Ovary (tissue), 9 donors: ENCODE data around the gene FSTL1. TPM values are rescaled to one million over a fixed set of nuclear protein-coding genes. Genes with fewer than 3 reads are reported as not detected.

Source experiments
- DNase-seq, 5 donors: peaks; one replicate each; pipeline ENCODE4 v3.0.0-alpha.2; 2019 to 2020
- H3K27ac ChIP-seq, 2 donors: fragments of 200-600 bp; one replicate each; pipeline versions ENCODE4 v1.5.1 to v1.8.0; 2019 to 2022
- H3K27me3 ChIP-seq: fragments of 200-600 bp; one replicate; pipeline ENCODE4 v1.8.0; 2022
- H3K36me3 ChIP-seq: fragments of 200-600 bp; sonication (generic); one replicate; pipeline ENCODE4 v1.5.1; 2019
- H3K4me1 ChIP-seq: one replicate; pipeline ENCODE4 v1.8.1; 2013; ENCODE audit warnings: mild to moderate bottlenecking, moderate library complexity; ENCODE audit not compliant: insufficient read depth
- H3K4me3 ChIP-seq: fragments of 200-600 bp; sonication (generic); one replicate; pipeline ENCODE4 v1.5.1; 2017
- H3K9me3 ChIP-seq, 2 donors: fragments of 200-600 bp in 1 of 2; sonication (generic) in 1 of 2; one replicate each; pipeline versions ENCODE4 v1.5.1 to v1.8.1; 2013 to 2019; ENCODE audit warnings: mild to moderate bottlenecking in 1 of 2, moderate library complexity in 1 of 2
- CTCF ChIP-seq, 3 donors: fragments of 450-650 bp in 2 of 3; fragments of 200-600 bp in 1 of 3; IDR thresholded peaks; one replicate each; pipeline versions ENCODE4 v1.5.1 to v1.8.0; 2016 to 2022; ENCODE audit warnings: antibody characterized with exemption in 3 of 3, mild to moderate bottlenecking in 1 of 3
- EP300 ChIP-seq: sonication (generic); formaldehyde crosslinking; IDR thresholded peaks from one replicate; pipeline ENCODE4 v1.6.1; 2017; ENCODE audit warnings: antibody characterized with exemption
- POLR2A ChIP-seq: fragments of 450-650 bp; IDR thresholded peaks from one replicate; pipeline ENCODE4 v1.6.1; 2017; ENCODE audit warnings: antibody characterized with exemption, mild to moderate bottlenecking, moderate library complexity
- WGBS, 3 donors: extraction: QIAGEN DNeasy Blood & Tissue Kit in 1 of 3; methylation state at CpG; one replicate each; pipeline versions ENCODE4 v1.1.5 to v1.1.7; 2013 to 2017; 5-methylcytosine and 5-hydroxymethylcytosine counted together
- intact Hi-C, 4 donors: fragments of 100-400 bp; cut with DNase I; formaldehyde crosslinking; loops; one replicate each; pipeline versions ENCODE4 v1.11.0 to v1.15.1; 2022 to 2023
- polyA plus RNA-seq, 2 donors: library from polyadenylated mRNA; stranded (reverse); fragments of 200-250 nt in 1 of 2; fragments of 350-450 nt in 1 of 2; fragmentation: Illumina TruSeq in 1 of 2; extraction: RNeasy Lipid Tissue Mini Kit (QIAGEN cat#74804) in 1 of 2; gene quantifications; one replicate each; pipeline ENCODE4 v1.2.3, GENCODE V29; 2013 to 2014
- total RNA-seq, 7 donors: library from RNA; depleted of rRNA in 2 of 7; stranded (reverse); fragments of >200 nt in 2 of 7; fragmentation: NEBNext Ultra II Directional in 3 of 7; extraction: Animal tissue kit (Norgen Biotek cat#: 25700) in 3 of 7; gene quantifications; one replicate each; pipeline versions ENCODE4 v1.1.0 to v1.2.4, GENCODE V29; 2016 to 2023
- donor health status: DM: no; HTN: no; CAD: no; lungs with moderate emphysema.
- donor health status: DM: no; HTN: no; CAD: no.
- donor health status: Bipolar disorder and iron deficiency.
- donor health status: DM: yes; HTN: yes; CAD: no.
- donor health status: DM: no; HTN: no; CAD: no.
- donor health status: DM: yes; HTN: yes; CAD: no.

The FSTL1 gene
- total and polyA plus RNA-seq, 9 donors: 98.0 to 357 (median 204) TPM

GRCh38 chr3:120423432-120423831 lies 27.4 kb downstream of the FSTL1 start:
- intact Hi-C loops: loop anchor here in 2 of 4 donors (5.0 to 10.0 kb wide), 2 partner anchors 131 to 134 kb away; no protein-coding TSS in a partner anchor
- Histone ChIP-seq H3K27ac (no peak overlapping the region), H3K36me3 (no peaks in the 10 kb centered on the region), H3K27me3 (no peaks in the 10 kb centered on the region), H3K4me1 (peaks cover 16% of the 10 kb centered on the region), H3K4me3 (no peak overlapping the region), H3K9me3 (no peaks in the 10 kb centered on the region)
- no peak for DNase-seq
- no peak for TF ChIP-seq EP300
- no peak for TF ChIP-seq CTCF (IDR thresholded peaks at IDR 0.05)
- TF ChIP-seq POLR2A: no peak
- WGBS, 3 donors: 93 to 98% (median 95%) methylated on average over 4 of the region's 4 CpGs

DNA sequence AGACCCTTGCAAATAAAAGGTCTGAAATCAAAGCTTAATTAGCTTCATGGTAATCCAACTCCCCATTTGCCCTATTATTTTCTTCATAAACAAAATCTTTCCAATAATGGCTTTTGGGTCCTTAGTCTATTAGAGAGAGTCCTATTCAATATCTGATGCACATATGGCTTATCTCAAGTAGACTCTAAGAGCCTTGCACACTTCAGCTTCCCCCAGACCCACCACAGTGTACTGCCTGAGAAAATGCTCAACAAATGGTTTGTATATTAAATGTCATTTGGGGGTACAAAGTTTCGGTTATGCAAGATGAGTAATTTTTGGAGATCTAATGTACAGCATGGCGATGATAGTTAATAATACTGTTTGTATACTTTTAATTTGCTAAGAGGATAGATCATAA lies 28.9 kb downstream of the FSTL1 start:
- H3K27me3 ChIP-seq: no peaks in the 10 kb centered on the region
- WGBS, 3 donors: 81 to 95% (median 84%) methylated on average over 2 of the region's 2 CpGs

GRCh38 chr3:120420928-120421551 lies 29.8 kb downstream of the FSTL1 start:
- DNase-seq: no peak
- Histone ChIP-seq H3K4me3 (no peak overlapping the region), H3K4me1 (peaks cover 20% of the 10 kb centered on the region), H3K27me3 (no peaks in the 10 kb centered on the region), H3K27ac (no peak overlapping the region), H3K9me3 (no peaks in the 10 kb centered on the region), H3K36me3 (no peaks in the 10 kb centered on the region)
- 20 to 35% (median 23%) methylated on average over 6 of the region's 6 CpGs for WGBS, 3 donors
- TF ChIP-seq EP300: no peak
- intact Hi-C loops: loop anchor here in 2 of 4 donors (5.0 to 10.0 kb wide), 2 partner anchors 134 to 136 kb away; no protein-coding TSS in a partner anchor

More for the DNA sequence above, 28.9 kb downstream of the FSTL1 start:
- Histone ChIP-seq H3K27ac (no peak overlapping the region), H3K9me3 (no peaks in the 10 kb centered on the region), H3K4me1 (peaks cover 21% of the 10 kb centered on the region), H3K36me3 (no peaks in the 10 kb centered on the region), H3K4me3 (no peak overlapping the region)
- TF ChIP-seq POLR2A: no peak
- TF ChIP-seq CTCF (IDR thresholded peaks at IDR 0.05): no peak
- TF ChIP-seq EP300: no peak
- intact Hi-C loops: loop anchor here in 2 of 4 donors (5.0 to 10.0 kb wide), 2 partner anchors 133 to 135 kb away; no protein-coding TSS in a partner anchor
- DNase-seq: no peak

- no peak overlapping the region for H3K4me3 ChIP-seq
- no peak overlapping the region for H3K27ac ChIP-seq
- H3K27me3 ChIP-seq: no peaks in the 10 kb centered on the region
- no peaks in the 10 kb centered on the region for H3K9me3 ChIP-seq
- peaks cover 18% of the 10 kb centered on the region for H3K4me1 ChIP-seq
- no peaks in the 10 kb centered on the region for H3K36me3 ChIP-seq
- DNase-seq: no peak
- WGBS, 3 donors: 42 to 56% (median 53%) methylated on average over 3 of the region's 3 CpGs
- intact Hi-C loops: loop anchor here in 2 of 4 donors (5.0 to 10.0 kb wide), 2 partner anchors 134 to 137 kb away; no protein-coding TSS in a partner anchor
- TF ChIP-seq CTCF (IDR thresholded peaks at IDR 0.05) (no peak), EP300 (no peak), POLR2A (no peak)
Measured at GRCh38 chr3:120420360-120420759, 30.4 kb downstream of the FSTL1 start.

- whole genome bisulfite sequencing, 3 donors: 75 to 79% (median 78%) methylated on average over 3 of the region's 3 CpGs
- H3K27me3 ChIP-seq: no peaks in the 10 kb centered on the region
- TF ChIP-seq EP300: no peak
- no peak for TF ChIP-seq CTCF (IDR thresholded peaks at IDR 0.05)
- TF ChIP-seq POLR2A: no peak
- H3K9me3 ChIP-seq: no peaks in the 10 kb centered on the region
- no peaks in the 10 kb centered on the region for H3K36me3 ChIP-seq
- no peak overlapping the region for H3K4me3 ChIP-seq
- no peak overlapping the region for H3K27ac ChIP-seq
- peaks cover 15% of the 10 kb centered on the region for H3K4me1 ChIP-seq
- no peak for DNase-seq
- intact Hi-C loops: loop anchor here in 3 of 4 donors (5.0 to 10.0 kb wide), 5 partner anchors 75 to 177 kb away; partner anchors contain the start of gene LRRC58 (in 1 of the 3)
Measured at GRCh38 chr3:120419797-120420196, 31.0 kb downstream of the FSTL1 start.
